Osteocyte (in vitro differentiated cells): Measurements from ENCODE around the gene TMEM129. TPM values are rescaled to one million over a fixed set of nuclear protein-coding genes. Genes with fewer than 3 reads are reported as not detected.

ENCODE experiments used
- DNase-seq: peaks from one replicate; pipeline ENCODE4 v3.0.0; 2021; ENCODE audit warnings: mixed read lengths; ENCODE audit not compliant: unreplicated experiment; ENCODE audit errors: extremely low spot score
- H3K27ac Mint-ChIP-seq: one replicate; pipeline ENCODE4 v1.8.0; 2021; ENCODE audit warnings: mild to moderate bottlenecking, mixed read lengths; ENCODE audit not compliant: unreplicated experiment
- H3K27me3 Mint-ChIP-seq: one replicate; pipeline ENCODE4 v1.8.0; 2021; ENCODE audit warnings: mixed read lengths; ENCODE audit not compliant: unreplicated experiment
- H3K36me3 Mint-ChIP-seq: one replicate; pipeline ENCODE4 v1.8.0; 2021; ENCODE audit warnings: mixed read lengths; ENCODE audit not compliant: unreplicated experiment
- H3K4me1 Mint-ChIP-seq: one replicate; pipeline ENCODE4 v1.8.0; 2021; ENCODE audit warnings: mixed read lengths; ENCODE audit not compliant: unreplicated experiment
- H3K4me3 Mint-ChIP-seq: one replicate; pipeline ENCODE4 v1.8.0; 2021; ENCODE audit warnings: mild to moderate bottlenecking, moderate library complexity, mixed read lengths; ENCODE audit not compliant: unreplicated experiment
- H3K9me3 Mint-ChIP-seq: one replicate; pipeline ENCODE4 v1.8.0; 2021; ENCODE audit warnings: mixed read lengths; ENCODE audit not compliant: unreplicated experiment
- CTCF ChIP-seq: fragments of 200-600 bp; sonication (generic); IDR thresholded peaks from 2 replicates; pipeline ENCODE4 v1.5.0; 2021; ENCODE audit warnings: antibody characterized with exemption, mild to moderate bottlenecking, moderate library complexity
- total RNA-seq: library from RNA; stranded (reverse); gene quantifications from 2 replicates; pipeline ENCODE4 v1.2.1, GENCODE V29; 2021

The TMEM129 gene
- total RNA-seq, 1 donor from 2014 or later = 48.8 TPM

- TF ChIP-seq CTCF = no peak
- H3K36me3 Mint-ChIP-seq = peaks cover 1% of the 10 kb centered on the region
- no peaks in the 10 kb centered on the region for H3K27me3 Mint-ChIP-seq
- H3K4me1 Mint-ChIP-seq = peaks cover 15% of the 10 kb centered on the region
- H3K27ac Mint-ChIP-seq = no peak overlapping the region
- no peaks in the 10 kb centered on the region for H3K9me3 Mint-ChIP-seq
- H3K4me3 Mint-ChIP-seq = peak overlapping the region; percentile 14
- no peak for DNase-seq
Measured at GRCh38 chr4:1685235-1686150, 35.6 kb downstream of the TMEM129 start.

- Mint-ChIP-seq H3K27ac (no peak overlapping the region), H3K4me3 (peak overlapping the region; percentile 61), H3K9me3 (no peaks in the 10 kb centered on the region), H3K4me1 (peaks cover 18% of the 10 kb centered on the region), H3K27me3 (no peaks in the 10 kb centered on the region), H3K36me3 (no peaks in the 10 kb centered on the region)
- no peak for TF ChIP-seq CTCF
- no peak for DNase-seq
Measured at GRCh38 chr4:1684506-1685234, 36.5 kb downstream of the TMEM129 start.

- Mint-ChIP-seq H3K9me3 (no peaks in the 10 kb centered on the region), H3K27me3 (no peaks in the 10 kb centered on the region), H3K4me1 (peaks cover 18% of the 10 kb centered on the region), H3K36me3 (no peaks in the 10 kb centered on the region), H3K27ac (peak within 1 kb of the TSS; percentile 90), H3K4me3 (peak within 1 kb of the TSS; percentile 84)
- peak; percentile 98 for DNase-seq
- no peak for TF ChIP-seq CTCF
Measured at GRCh38 chr4:1683736-1684505, 37.2 kb downstream of the TMEM129 start, which contains the start of gene FAM53A. Gene FAM53A, minus strand, starts transcription at chr4:1684313. Its CDS starts 15,572 bp downstream, at chr4:1668741.

GRCh38 chr4:1683261-1683735, 37.8 kb downstream of the TMEM129 start:
- Mint-ChIP-seq H3K4me1 (peaks cover 18% of the 10 kb centered on the region), H3K9me3 (no peaks in the 10 kb centered on the region), H3K27me3 (no peaks in the 10 kb centered on the region), H3K36me3 (no peaks in the 10 kb centered on the region), H3K4me3 (peak overlapping the region; percentile 84), H3K27ac (peak overlapping the region; percentile 90)
- TF ChIP-seq CTCF = no peak
- DNase-seq = no peak
